GM19452 (cell line): ENCODE measurements around the gene ADAMTS5.

Source experiments
- ATAC-seq: cut with Tn5 transposase; IDR thresholded peaks from one replicate; pipeline ENCODE4 v1.9.1; 2021; ENCODE audit not compliant: unreplicated experiment

Gene ADAMTS5

DNA sequence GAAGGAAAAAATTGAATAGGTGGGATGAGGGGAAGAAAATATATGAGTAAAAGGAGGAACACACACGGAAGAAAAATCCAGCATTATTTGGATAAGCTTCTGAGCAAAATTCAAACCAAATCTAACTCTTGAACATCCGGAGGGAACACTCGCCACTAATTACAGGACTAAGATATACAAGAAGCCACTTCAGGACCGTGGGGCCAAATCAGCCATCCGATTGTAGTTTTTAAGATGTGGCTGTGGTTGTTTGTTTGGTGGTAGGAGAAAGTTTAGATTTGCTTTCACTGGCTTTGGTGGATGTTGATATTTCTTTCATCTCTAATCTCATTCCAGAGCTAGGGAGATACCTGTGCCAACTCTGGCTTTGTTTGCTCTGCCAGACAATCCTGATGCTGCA, 78.0 kb downstream of the ADAMTS5 start:
- no peak for ATAC-seq

DNA sequence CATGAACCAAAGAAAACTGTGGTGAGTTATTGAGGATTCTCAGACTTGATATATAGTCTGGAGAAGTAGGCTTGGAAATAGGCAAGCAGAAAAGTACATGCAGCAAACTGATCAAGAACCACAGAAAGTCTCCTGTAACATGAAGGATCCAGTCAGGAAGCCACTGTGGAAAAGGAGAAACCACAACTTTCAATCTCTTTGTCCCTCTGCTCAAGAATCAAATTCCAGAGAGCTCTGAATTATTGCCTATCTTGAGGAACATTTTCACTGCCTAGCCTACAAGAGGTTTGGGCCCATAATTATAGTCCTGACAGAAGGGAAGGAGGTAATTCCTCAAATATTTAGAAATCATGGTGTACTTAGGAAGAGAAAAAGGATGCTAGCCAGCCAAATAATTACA, 78.6 kb downstream of the ADAMTS5 start:
- ATAC-seq = no peak

DNA sequence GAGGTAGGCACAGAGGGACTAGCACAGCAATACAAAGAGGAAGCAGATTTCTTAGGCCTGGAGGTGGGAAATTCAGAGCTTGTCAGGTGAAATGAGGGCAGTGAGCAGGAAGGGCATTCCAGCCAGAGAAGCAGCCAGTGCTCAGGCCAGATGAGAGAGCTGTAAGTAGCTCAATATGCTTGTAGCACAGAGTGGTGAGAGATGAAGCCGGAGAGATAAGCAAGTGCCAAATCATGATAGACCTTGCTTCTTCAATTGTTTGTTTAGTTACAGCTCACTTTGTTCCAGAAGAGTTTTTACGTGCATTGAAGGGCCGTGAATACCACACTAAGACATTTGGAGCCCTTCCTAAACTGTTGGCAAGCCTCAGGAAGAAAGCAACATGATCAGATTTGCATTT, 79.6 kb downstream of the ADAMTS5 start:
- no peak for ATAC-seq

DNA sequence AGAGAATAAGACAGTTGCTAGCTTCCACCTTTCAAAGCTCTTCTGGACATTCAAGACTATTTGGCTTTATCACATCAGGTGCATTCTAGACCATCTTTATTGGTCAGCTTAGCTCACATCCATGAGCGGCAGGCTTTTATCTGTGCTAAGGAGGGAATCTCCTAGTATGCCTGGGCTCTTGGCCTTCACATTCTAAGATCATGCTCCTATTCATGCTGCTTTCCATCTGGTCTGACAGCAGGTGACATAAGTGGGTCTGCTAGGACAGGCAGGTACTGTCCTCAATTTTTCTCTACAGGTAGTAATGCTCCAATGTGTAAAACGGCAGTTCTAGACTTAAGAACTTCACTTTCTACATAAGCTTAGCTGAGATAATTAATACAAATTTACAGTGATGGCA, 82.5 kb downstream of the ADAMTS5 start:
- no peak for ATAC-seq

DNA sequence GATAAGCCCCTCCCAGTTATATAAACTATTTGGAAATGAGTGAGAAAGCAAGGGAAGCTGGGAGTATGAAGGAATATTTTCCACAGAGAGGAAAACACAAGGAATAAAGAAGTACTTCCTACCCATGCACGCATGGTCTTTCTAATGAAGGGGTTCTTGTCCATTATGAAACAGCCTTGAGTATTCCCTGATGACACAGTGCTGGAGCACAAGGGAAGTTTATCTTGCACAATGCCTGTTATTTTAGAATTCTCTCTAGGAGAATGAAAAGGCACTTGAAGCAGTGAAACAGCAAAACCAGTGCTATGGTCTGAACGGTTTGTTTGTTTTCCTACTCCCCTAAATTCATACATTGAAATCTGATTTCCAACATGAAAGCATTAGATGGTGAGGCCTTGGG, 83.1 kb downstream of the ADAMTS5 start:
- no peak for ATAC-seq

DNA sequence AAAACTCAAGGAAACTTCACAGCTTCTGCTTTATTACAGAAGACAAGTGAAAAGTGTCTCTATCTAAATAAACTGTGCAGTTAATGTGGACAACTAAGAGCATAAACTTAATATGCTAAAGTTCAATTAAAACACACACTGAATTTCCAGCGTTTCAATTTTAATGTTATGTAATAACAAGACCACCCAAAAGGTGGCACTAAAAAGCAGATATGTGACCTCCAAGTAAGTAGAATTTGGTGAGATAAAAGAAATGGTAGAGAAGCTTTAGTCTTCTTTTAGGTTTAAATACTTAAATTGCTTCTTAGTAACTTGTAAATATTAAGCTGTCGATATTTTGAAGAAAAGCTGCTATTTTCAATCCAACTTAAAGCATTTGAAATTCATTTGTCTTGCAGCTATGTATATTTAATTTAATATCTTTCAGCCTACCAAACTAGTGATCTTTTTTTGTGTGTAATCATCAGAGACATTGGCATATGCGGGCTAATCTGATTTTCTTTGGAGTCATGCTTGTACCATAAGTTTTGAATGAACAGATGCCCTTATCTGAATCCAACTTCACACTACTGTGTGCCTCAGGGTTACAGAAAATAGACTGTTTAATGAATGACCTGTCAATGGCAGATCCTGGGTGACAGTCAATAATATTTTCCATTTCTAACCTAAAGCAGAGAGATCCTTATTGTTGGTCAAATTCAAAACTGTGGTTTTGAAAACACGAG, 85.2 kb downstream of the ADAMTS5 start:
- no peak for ATAC-seq

DNA sequence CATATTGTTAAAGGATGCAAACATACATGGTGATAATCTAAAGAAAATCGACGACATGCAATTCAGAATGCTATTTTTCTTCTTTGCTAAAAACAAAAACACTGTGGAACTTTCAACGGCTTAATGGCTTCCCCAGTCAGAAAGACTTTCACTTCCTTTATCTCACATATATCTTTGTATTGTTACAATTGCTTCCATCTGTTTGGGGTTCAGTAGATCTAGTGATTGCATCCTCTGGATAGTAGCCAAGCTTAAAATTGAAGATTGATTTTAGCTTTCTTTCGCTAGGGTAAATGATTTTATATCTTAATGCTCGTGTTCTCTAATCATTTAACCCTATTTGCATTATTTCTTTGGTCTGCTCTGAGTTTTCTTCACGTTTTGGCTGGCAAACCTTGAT, 89.9 kb downstream of the ADAMTS5 start:
- no peak for ATAC-seq

DNA sequence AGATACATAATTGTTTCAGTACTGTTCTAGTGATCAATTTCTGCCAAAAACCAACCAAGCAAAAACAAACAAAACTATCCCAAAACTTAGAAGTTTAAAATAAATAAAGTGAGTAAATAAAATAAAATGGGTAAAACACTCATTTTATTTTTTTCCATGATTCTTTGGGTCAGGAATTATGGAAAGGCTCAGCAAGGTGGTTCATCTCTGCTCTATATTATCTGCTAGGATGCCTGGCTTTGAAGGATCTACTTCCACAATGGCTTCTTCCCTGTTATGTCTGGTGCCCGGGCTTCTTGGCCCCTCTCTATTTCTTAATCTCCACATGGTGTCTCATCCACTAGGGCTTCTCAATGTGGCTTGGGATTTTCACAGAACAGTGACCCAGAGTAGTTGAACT, 92.5 kb downstream of the ADAMTS5 start:
- no peak for ATAC-seq
